ENCODE results near the gene CFAP141.

CFAP141 gene

GRCh38 chr1:154186852-154187501 is 19.2 kb downstream of the CFAP141 start:
- Histone ChIP-seq H3K27me3 (replicated peaks; ENCODE audit: control insufficient read depth, insufficient read depth, low read length, poor library complexity, severe bottlenecking) (no peaks in the 10 kb centered on the region), H3K27ac (ENCODE audit: insufficient read depth, low read length, poor library complexity, severe bottlenecking) (no peak overlapping the region), H3K36me3 (ENCODE audit: control insufficient read depth, insufficient read depth, low read length) (no peaks in the 10 kb centered on the region), H3K9me3 (ENCODE audit: control insufficient read depth, low read length) (no peaks in the 10 kb centered on the region), H3K4me3 (ENCODE audit: insufficient read depth, low read depth, low read length, poor library complexity, severe bottlenecking) (no peak overlapping the region), H3K4me1 (ENCODE audit: control insufficient read depth, insufficient read depth, low read length, poor library complexity, severe bottlenecking) (peaks cover 7% of the 10 kb centered on the region)
- no peak for DNase-seq

GRCh38 chr1:154186177-154186576 is 20.0 kb downstream of the CFAP141 start:
- H3K27me3 ChIP-seq (replicated peaks; ENCODE audit: control insufficient read depth, insufficient read depth, low read length, poor library complexity, severe bottlenecking), result no peaks in the 10 kb centered on the region
- H3K27ac ChIP-seq (ENCODE audit: insufficient read depth, low read length, poor library complexity, severe bottlenecking), result no peak overlapping the region
- H3K36me3 ChIP-seq (ENCODE audit: control insufficient read depth, insufficient read depth, low read length), result no peaks in the 10 kb centered on the region
- peaks cover 10% of the 10 kb centered on the region for H3K4me1 ChIP-seq (ENCODE audit: control insufficient read depth, insufficient read depth, low read length, poor library complexity, severe bottlenecking)
- H3K4me3 ChIP-seq (ENCODE audit: insufficient read depth, low read depth, low read length, poor library complexity, severe bottlenecking), result no peak overlapping the region
- peak; percentile 16 to 44 (median 38) for DNase-seq
- no peaks in the 10 kb centered on the region for H3K9me3 ChIP-seq (ENCODE audit: control insufficient read depth, low read length)

- Histone ChIP-seq H3K27me3 (replicated peaks; ENCODE audit: control insufficient read depth, insufficient read depth, low read length, poor library complexity, severe bottlenecking) (no peaks in the 10 kb centered on the region), H3K9me3 (ENCODE audit: control insufficient read depth, low read length) (no peaks in the 10 kb centered on the region), H3K27ac (ENCODE audit: insufficient read depth, low read length, poor library complexity, severe bottlenecking) (peak overlapping the region; percentile 88), H3K4me3 (ENCODE audit: insufficient read depth, low read depth, low read length, poor library complexity, severe bottlenecking) (peak overlapping the region; percentile 83), H3K36me3 (ENCODE audit: control insufficient read depth, insufficient read depth, low read length) (no peaks in the 10 kb centered on the region), H3K4me1 (ENCODE audit: control insufficient read depth, insufficient read depth, low read length, poor library complexity, severe bottlenecking) (peaks cover 38% of the 10 kb centered on the region)
- DNase-seq, result peak; percentile 86 to 93 (median 90)
These were observed 22.9 kb downstream of the CFAP141 start for GRCh38 chr1:154183046-154183915.

GRCh38 chr1:154182344-154183045 is 23.6 kb downstream of the CFAP141 start:
- Histone ChIP-seq H3K27me3 (replicated peaks; ENCODE audit: control insufficient read depth, insufficient read depth, low read length, poor library complexity, severe bottlenecking) (no peaks in the 10 kb centered on the region), H3K9me3 (ENCODE audit: control insufficient read depth, low read length) (no peaks in the 10 kb centered on the region), H3K27ac (ENCODE audit: insufficient read depth, low read length, poor library complexity, severe bottlenecking) (peak overlapping the region; percentile 88), H3K4me3 (ENCODE audit: insufficient read depth, low read depth, low read length, poor library complexity, severe bottlenecking) (peak overlapping the region; percentile 83), H3K4me1 (ENCODE audit: control insufficient read depth, insufficient read depth, low read length, poor library complexity, severe bottlenecking) (peaks cover 46% of the 10 kb centered on the region), H3K36me3 (ENCODE audit: control insufficient read depth, insufficient read depth, low read length) (no peaks in the 10 kb centered on the region)
- peak; percentile 54 to 64 (median 61) for DNase-seq

GRCh38 chr1:154181944-154182343 is 24.2 kb downstream of the CFAP141 start:
- Histone ChIP-seq H3K27me3 (replicated peaks; ENCODE audit: control insufficient read depth, insufficient read depth, low read length, poor library complexity, severe bottlenecking) (no peaks in the 10 kb centered on the region), H3K9me3 (ENCODE audit: control insufficient read depth, low read length) (no peaks in the 10 kb centered on the region), H3K27ac (ENCODE audit: insufficient read depth, low read length, poor library complexity, severe bottlenecking) (peak overlapping the region; percentile 88), H3K36me3 (ENCODE audit: control insufficient read depth, insufficient read depth, low read length) (no peaks in the 10 kb centered on the region), H3K4me1 (ENCODE audit: control insufficient read depth, insufficient read depth, low read length, poor library complexity, severe bottlenecking) (peaks cover 52% of the 10 kb centered on the region), H3K4me3 (ENCODE audit: insufficient read depth, low read depth, low read length, poor library complexity, severe bottlenecking) (peak overlapping the region; percentile 83)
- no peak for DNase-seq

GRCh38 chr1:154179946-154180687 is 26.0 kb downstream of the CFAP141 start:
- Histone ChIP-seq H3K27ac (ENCODE audit: insufficient read depth, low read length, poor library complexity, severe bottlenecking) (peak overlapping the region; percentile 58), H3K4me1 (ENCODE audit: control insufficient read depth, insufficient read depth, low read length, poor library complexity, severe bottlenecking) (peaks cover 58% of the 10 kb centered on the region), H3K4me3 (ENCODE audit: insufficient read depth, low read depth, low read length, poor library complexity, severe bottlenecking) (peak overlapping the region; percentile 13), H3K9me3 (ENCODE audit: control insufficient read depth, low read length) (no peaks in the 10 kb centered on the region), H3K27me3 (replicated peaks; ENCODE audit: control insufficient read depth, insufficient read depth, low read length, poor library complexity, severe bottlenecking) (no peaks in the 10 kb centered on the region), H3K36me3 (ENCODE audit: control insufficient read depth, insufficient read depth, low read length) (peaks cover 9% of the 10 kb centered on the region)
- no peak for DNase-seq

GRCh38 chr1:154178911-154179811 is 27.0 kb downstream of the CFAP141 start:
- H3K27ac ChIP-seq (ENCODE audit: insufficient read depth, low read length, poor library complexity, severe bottlenecking), result peak overlapping the region; percentile 58
- H3K27me3 ChIP-seq (replicated peaks; ENCODE audit: control insufficient read depth, insufficient read depth, low read length, poor library complexity, severe bottlenecking), result no peaks in the 10 kb centered on the region
- no peaks in the 10 kb centered on the region for H3K9me3 ChIP-seq (ENCODE audit: control insufficient read depth, low read length)
- H3K4me1 ChIP-seq (ENCODE audit: control insufficient read depth, insufficient read depth, low read length, poor library complexity, severe bottlenecking), result peaks cover 58% of the 10 kb centered on the region
- DNase-seq, result no peak
- peaks cover 15% of the 10 kb centered on the region for H3K36me3 ChIP-seq (ENCODE audit: control insufficient read depth, insufficient read depth, low read length)
- H3K4me3 ChIP-seq (ENCODE audit: insufficient read depth, low read depth, low read length, poor library complexity, severe bottlenecking), result peak overlapping the region; percentile 2

- peaks cover 52% of the 10 kb centered on the region for H3K4me1 ChIP-seq (ENCODE audit: control insufficient read depth, insufficient read depth, low read length, poor library complexity, severe bottlenecking)
- no peak overlapping the region for H3K4me3 ChIP-seq (ENCODE audit: insufficient read depth, low read depth, low read length, poor library complexity, severe bottlenecking)
- H3K27me3 ChIP-seq (replicated peaks; ENCODE audit: control insufficient read depth, insufficient read depth, low read length, poor library complexity, severe bottlenecking), result no peaks in the 10 kb centered on the region
- no peaks in the 10 kb centered on the region for H3K9me3 ChIP-seq (ENCODE audit: control insufficient read depth, low read length)
- no peak for DNase-seq
- H3K36me3 ChIP-seq (ENCODE audit: control insufficient read depth, insufficient read depth, low read length), result peaks cover 23% of the 10 kb centered on the region
- H3K27ac ChIP-seq (ENCODE audit: insufficient read depth, low read length, poor library complexity, severe bottlenecking), result peak overlapping the region; percentile 44
These were observed 28.1 kb downstream of the CFAP141 start for GRCh38 chr1:154178013-154178412.

GRCh38 chr1:154176337-154176736 is 29.8 kb downstream of the CFAP141 start:
- Histone ChIP-seq H3K9me3 (ENCODE audit: control insufficient read depth, low read length) (no peaks in the 10 kb centered on the region), H3K4me1 (ENCODE audit: control insufficient read depth, insufficient read depth, low read length, poor library complexity, severe bottlenecking) (peaks cover 50% of the 10 kb centered on the region), H3K27ac (ENCODE audit: insufficient read depth, low read length, poor library complexity, severe bottlenecking) (peak overlapping the region; percentile 14), H3K36me3 (ENCODE audit: control insufficient read depth, insufficient read depth, low read length) (peaks cover 40% of the 10 kb centered on the region), H3K4me3 (ENCODE audit: insufficient read depth, low read depth, low read length, poor library complexity, severe bottlenecking) (no peak overlapping the region), H3K27me3 (replicated peaks; ENCODE audit: control insufficient read depth, insufficient read depth, low read length, poor library complexity, severe bottlenecking) (no peaks in the 10 kb centered on the region)
- no peak for DNase-seq

Data from effector memory CD4-positive, alpha-beta T cell (primary cell).